Common myeloid progenitor, CD34-positive (primary cell): ENCODE measurements around the gene GATAD2A.

Experiments
- CTCF ChIA-PET: fragments of 350-600 bp; sonication (Branson Sonifier 250); formaldehyde crosslinking; loops from one replicate; lab custom pipeline; 2021; ENCODE audit warnings: antibody characterized with exemption; lab: Charles Lee
- POLR2A ChIA-PET: fragments of 350-600 bp; sonication (Branson Sonifier 250); formaldehyde crosslinking; loops from one replicate; lab custom pipeline; 2021; ENCODE audit warnings: antibody characterized with exemption; lab: Charles Lee
- DNase-seq, 3 donors: peaks; one replicate each; pipeline versions ENCODE4 v3.0.0 to v3.0.0-alpha.2; 2013
- H3K27ac ChIP-seq, 2 experiments: 1 replicate in 1 of 2; 2 replicates in 1 of 2; pipeline ENCODE4 v1.7.0; 2013; ENCODE audit warnings: inconsistent platforms in 2 of 2, low read length in 2 of 2, mild to moderate bottlenecking in 2 of 2, low read depth in 1 of 2, moderate library complexity in 1 of 2; ENCODE audit not compliant: severe bottlenecking in 2 of 2, insufficient read depth in 1 of 2, poor library complexity in 1 of 2
- H3K27me3 ChIP-seq, 5 experiments: replicated peaks in 2 of 5; 1 replicate in 3 of 5; 2 replicates in 2 of 5; pipeline versions ENCODE4 v1.6.1 to v1.7.0; 2013; ENCODE audit warnings: low read length in 4 of 5, mild to moderate bottlenecking in 2 of 5, moderate library complexity in 2 of 5, inconsistent platforms in 1 of 5; ENCODE audit not compliant: insufficient read depth in 5 of 5, control insufficient read depth in 4 of 5
- H3K36me3 ChIP-seq, 4 experiments: 1 replicate in 2 of 4; 2 replicates in 2 of 4; pipeline versions ENCODE4 v1.6.1 to v1.7.0; 2013; ENCODE audit warnings: low read length in 3 of 4, control low read depth in 1 of 4, mild to moderate bottlenecking in 1 of 4; ENCODE audit not compliant: control insufficient read depth in 4 of 4, insufficient read depth in 4 of 4
- H3K4me1 ChIP-seq, 4 experiments: 1 replicate in 3 of 4; 2 replicates in 1 of 4; pipeline versions ENCODE4 v1.6.1 to v1.7.1; 2013; ENCODE audit warnings: low read length in 3 of 4, mild to moderate bottlenecking in 3 of 4, control low read depth in 1 of 4, inconsistent platforms in 1 of 4, moderate library complexity in 1 of 4; ENCODE audit not compliant: control insufficient read depth in 4 of 4, insufficient read depth in 4 of 4; ENCODE audit errors: control extremely low read depth in 1 of 4
- H3K4me3 ChIP-seq, 7 experiments: 1 replicate in 4 of 7; 2 replicates in 3 of 7; pipeline versions ENCODE4 v1.5.1 to v1.7.0; 2013; ENCODE audit warnings: mild to moderate bottlenecking in 7 of 7, low read length in 6 of 7, moderate library complexity in 6 of 7, inconsistent platforms in 2 of 7, low read depth in 2 of 7, control low read depth in 1 of 7; ENCODE audit not compliant: insufficient read depth in 4 of 7, control insufficient read depth in 1 of 7; ENCODE audit errors: extremely low read depth in 1 of 7
- H3K9me3 ChIP-seq, 5 experiments: 1 replicate in 4 of 5; 2 replicates in 1 of 5; pipeline versions ENCODE4 v1.6.1 to v1.7.1; 2013; ENCODE audit warnings: low read length in 4 of 5, mild to moderate bottlenecking in 2 of 5, inconsistent platforms in 1 of 5, low read depth in 1 of 5, moderate library complexity in 1 of 5; ENCODE audit not compliant: control insufficient read depth in 4 of 5, insufficient read depth in 2 of 5; ENCODE audit errors: control extremely low read depth in 1 of 5
- WGBS: methylation state at CpG from one replicate; pipeline ENCODE4 v1.1.5; 2013; ENCODE audit not compliant: insufficient coverage; 5-methylcytosine and 5-hydroxymethylcytosine counted together

Gene GATAD2A

DNA sequence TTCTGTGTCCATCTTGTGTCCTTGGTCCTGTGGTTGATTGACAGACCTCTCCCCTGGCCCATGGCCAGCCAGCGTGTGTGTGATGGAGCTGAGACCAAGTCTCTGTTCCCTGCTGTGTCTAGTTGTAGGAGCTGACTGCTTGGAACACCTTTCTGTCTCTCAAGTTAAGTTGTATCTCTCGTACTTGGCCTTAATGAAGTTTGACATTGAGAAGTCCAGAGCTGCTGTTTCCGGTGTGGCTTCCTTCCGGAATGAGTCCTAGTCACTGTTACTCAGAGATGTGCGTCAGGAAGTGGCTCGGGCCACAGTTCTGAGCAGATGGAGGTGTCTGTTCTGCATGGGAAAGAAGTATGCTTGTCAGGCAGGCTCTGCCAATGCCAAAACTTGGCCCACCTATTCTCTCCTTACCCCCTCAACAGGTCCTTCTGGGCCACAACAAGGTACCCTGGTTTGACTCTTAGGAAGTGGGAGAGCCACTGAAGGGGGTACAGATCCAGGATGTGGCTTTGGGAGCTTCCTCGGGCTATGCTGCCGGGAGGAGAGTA is 54.3 kb downstream of the GATAD2A start:
- CTCF ChIA-PET = interaction anchor here (0.7 to 3.2 kb wide), 6 partner anchors 10 to 94 kb away, joined by 3 to 16 read pairs (median 5); no protein-coding TSS in a partner anchor
- H3K9me3 ChIP-seq = peaks cover 0 to under 1% (median 0%) of the 10 kb centered on the region in 5 experiments
- WGBS = 0% methylated on average over 7 of the region's 8 CpGs
- H3K4me1 ChIP-seq = peaks cover 29 to 75% (median 66%) of the 10 kb centered on the region in 4 experiments
- POLR2A ChIA-PET = interaction anchor here (0.5 to 1.4 kb wide), 4 partner anchors 9 to 16 kb away, joined by 3 to 9 read pairs (median 3); no protein-coding TSS in a partner anchor
- peak overlapping the region; percentile 26 to 74 for H3K27ac ChIP-seq
- H3K36me3 ChIP-seq = peaks cover 0 to 36% (median 2%) of the 10 kb centered on the region in 4 experiments
- H3K4me3 ChIP-seq = peak overlapping the region in 5 of 7 experiments; percentile 18 to 66 (median 54)
- DNase-seq = peak; percentile 65 to 88 (median 84)
- no peaks in the 10 kb centered on the region for H3K27me3 ChIP-seq

DNA sequence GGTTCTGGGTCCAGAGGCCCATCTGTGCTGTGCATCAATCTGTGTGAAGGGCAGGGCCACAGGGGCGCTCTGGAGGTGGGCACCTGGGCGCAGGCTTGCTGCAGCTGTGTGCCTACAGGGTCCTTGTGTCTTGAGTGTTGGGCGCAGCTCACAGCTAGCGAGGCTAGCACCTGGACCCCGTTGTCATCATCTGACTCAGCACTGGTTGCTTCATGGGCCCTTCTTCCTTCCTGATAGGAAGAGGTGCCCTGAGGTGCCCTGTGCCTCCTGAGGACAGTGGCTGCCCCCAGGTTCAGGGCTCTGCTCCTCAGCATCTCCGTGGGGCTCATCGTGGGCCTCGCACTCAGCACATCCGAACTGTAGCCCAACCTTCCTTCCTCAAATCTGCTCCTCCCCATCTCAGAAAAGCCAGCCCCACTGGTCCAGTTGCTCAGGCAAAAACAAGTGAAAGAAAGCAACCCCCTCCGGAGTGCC is 54.8 kb downstream of the GATAD2A start:
- ChIA-PET POLR2A (interaction anchor here (0.5 to 1.2 kb wide), 3 partner anchors 12 to 16 kb away, joined by 3 to 9 read pairs (median 3); no protein-coding TSS in a partner anchor), CTCF (interaction anchor here (0.7 to 3.2 kb wide), 7 partner anchors 10 to 94 kb away, joined by 3 to 16 read pairs (median 4); no protein-coding TSS in a partner anchor)
- H3K4me1 ChIP-seq = peaks cover 29 to 75% (median 66%) of the 10 kb centered on the region in 4 experiments
- peak overlapping the region in 5 of 7 experiments; percentile 12 to 66 (median 54) for H3K4me3 ChIP-seq
- H3K36me3 ChIP-seq = peaks cover 4 to 40% (median 7%) of the 10 kb centered on the region in 4 experiments
- peak in 2 of 3 donors; percentile 56 to 68 for DNase-seq
- peak overlapping the region; percentile 30 to 74 for H3K27ac ChIP-seq
- WGBS = 50% methylated on average over 6 of the region's 10 CpGs
- peaks cover 0 to 2% (median 0%) of the 10 kb centered on the region in 5 experiments for H3K9me3 ChIP-seq
- no peaks in the 10 kb centered on the region for H3K27me3 ChIP-seq

DNA sequence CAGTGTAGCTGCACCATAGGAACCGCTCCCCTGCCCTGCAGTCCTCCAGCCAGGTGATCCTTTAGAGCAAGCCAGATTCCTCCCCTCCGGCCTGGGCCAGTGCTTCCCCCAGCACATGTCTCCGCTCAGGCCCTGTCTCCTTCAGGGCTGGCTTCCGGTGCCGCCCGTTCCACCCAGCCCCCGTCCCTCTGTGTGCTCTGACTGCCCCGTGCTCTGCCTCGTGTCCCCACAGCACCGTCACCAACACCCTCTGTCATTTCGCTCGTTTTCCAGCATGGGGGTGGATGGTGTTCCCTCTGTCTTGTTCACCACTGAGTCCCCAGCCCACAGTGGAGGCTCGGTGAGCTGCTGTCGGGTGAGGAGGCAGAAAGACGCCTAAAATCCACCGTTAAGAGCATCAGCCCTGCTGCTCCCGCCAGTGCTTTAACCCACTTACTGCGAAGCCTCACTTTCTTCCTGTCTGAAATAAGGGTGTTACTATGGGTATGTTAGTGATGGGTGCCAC is 55.3 kb downstream of the GATAD2A start:
- Histone ChIP-seq H3K27me3 (no peaks in the 10 kb centered on the region), H3K4me3 (peak overlapping the region in 5 of 7 experiments; percentile 0 to 57 (median 50)), H3K27ac (peak overlapping the region; percentile 30 to 74), H3K4me1 (peaks cover 29 to 75% (median 66%) of the 10 kb centered on the region in 4 experiments), H3K9me3 (peaks cover 0 to 6% (median 3%) of the 10 kb centered on the region in 5 experiments), H3K36me3 (peaks cover 5 to 43% (median 12%) of the 10 kb centered on the region in 4 experiments)
- ChIA-PET POLR2A (no interaction called here), CTCF (interaction anchor here (1.0 to 3.2 kb wide), 4 partner anchors 11 to 93 kb away, joined by 3 to 16 read pairs (median 5); no protein-coding TSS in a partner anchor)
- peak in 2 of 3 donors; percentile 43 to 61 for DNase-seq
- 16% methylated on average over 12 of the region's 18 CpGs for WGBS

DNA sequence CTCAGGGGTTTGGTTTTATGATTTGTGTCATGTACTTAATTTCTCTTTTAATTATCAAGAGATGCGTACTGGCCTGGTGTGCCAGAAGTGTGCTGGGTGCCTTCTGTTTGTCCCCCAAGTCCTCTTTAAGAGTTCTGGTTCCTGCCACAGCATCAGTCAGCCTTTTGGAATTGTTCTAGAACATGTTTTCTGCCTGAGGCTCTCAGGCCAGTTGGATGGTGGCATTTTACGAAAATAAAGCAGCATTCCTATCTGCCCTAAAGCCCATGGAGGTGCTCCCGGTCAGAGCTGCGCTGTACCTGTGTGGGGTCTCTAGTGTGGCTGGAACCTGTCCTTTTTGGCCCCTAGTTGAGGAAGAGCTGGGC is 55.8 kb downstream of the GATAD2A start:
- no peak for DNase-seq
- WGBS = 100% methylated on average over 4 of the region's 4 CpGs
- H3K9me3 ChIP-seq = peaks cover 0 to 10% (median 6%) of the 10 kb centered on the region in 5 experiments
- peak overlapping the region in 1 of 7 experiments; percentile 57 for H3K4me3 ChIP-seq
- ChIA-PET CTCF (interaction anchor here (0.7 to 1.4 kb wide), 3 partner anchors 14 to 56 kb away, joined by 3 to 5 read pairs (median 4); no protein-coding TSS in a partner anchor), POLR2A (no interaction called here)
- H3K4me1 ChIP-seq = peaks cover 29 to 75% (median 66%) of the 10 kb centered on the region in 4 experiments
- no peaks in the 10 kb centered on the region for H3K27me3 ChIP-seq
- peaks cover 5 to 46% (median 16%) of the 10 kb centered on the region in 4 experiments for H3K36me3 ChIP-seq
- peak overlapping the region; percentile 30 to 51 for H3K27ac ChIP-seq

DNA sequence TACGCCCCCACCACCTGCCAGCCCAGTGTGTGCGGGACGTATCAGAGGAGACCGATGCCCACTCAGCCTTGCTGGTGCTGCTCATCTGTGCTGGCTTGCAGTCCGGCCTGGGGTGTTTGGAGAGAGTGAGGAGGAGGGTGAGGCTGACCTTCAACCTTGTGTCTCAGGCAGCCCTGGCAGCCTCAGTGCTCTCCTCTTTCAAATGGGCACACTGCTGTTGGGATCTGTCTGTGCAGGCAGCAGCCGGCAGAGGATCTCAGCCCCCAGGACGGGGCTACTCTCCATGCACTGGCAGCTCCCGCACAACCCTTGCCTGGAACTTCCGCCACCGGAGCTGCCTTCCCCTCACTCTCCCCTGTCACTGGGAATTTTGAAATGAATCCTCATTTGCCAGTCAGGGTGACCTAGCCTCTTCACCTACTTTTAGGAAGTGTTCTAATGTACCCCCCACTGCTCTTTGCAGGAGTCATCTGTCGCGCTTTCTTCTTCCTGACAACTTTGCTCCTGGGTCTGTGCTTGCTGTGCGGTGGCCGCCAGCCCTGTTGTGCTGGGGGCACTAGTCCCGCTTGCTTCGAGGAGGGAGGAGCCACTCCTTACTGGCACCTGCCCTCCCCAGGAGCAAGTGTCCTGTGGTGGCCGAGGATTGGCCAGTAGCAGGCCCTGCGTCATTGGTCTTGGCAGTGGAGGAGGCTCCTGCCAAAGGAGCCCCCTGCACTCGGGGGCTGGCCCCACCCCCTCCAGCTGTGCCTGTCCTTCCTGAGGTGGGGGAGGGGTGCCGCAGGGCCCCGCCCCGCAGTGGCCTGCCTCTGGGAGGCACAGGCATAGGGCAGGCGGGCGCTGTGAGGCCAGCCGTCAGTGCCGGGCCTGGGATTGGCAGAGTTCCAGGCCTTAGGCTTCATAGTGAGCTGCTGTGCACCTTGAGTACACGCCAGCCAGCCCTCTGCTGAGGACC is 56.5 kb downstream of the GATAD2A start:
- ChIA-PET CTCF (interaction anchor here (0.5 to 1.4 kb wide), 4 partner anchors 13 to 73 kb away, joined by 3 to 5 read pairs (median 4); no protein-coding TSS in a partner anchor), POLR2A (no interaction called here)
- peak; percentile 38 to 78 (median 72) for DNase-seq
- peaks cover 9 to 46% (median 22%) of the 10 kb centered on the region in 4 experiments for H3K36me3 ChIP-seq
- peak overlapping the region in 4 of 7 experiments; percentile 28 to 64 (median 48) for H3K4me3 ChIP-seq
- H3K9me3 ChIP-seq = peaks cover 0 to 16% (median 13%) of the 10 kb centered on the region in 5 experiments
- H3K27ac ChIP-seq = peak overlapping the region; percentile 51 to 55
- H3K4me1 ChIP-seq = peaks cover 28 to 70% (median 66%) of the 10 kb centered on the region in 4 experiments
- no peaks in the 10 kb centered on the region for H3K27me3 ChIP-seq
- WGBS = 34% methylated on average over 24 of the region's 27 CpGs
